AG08395 (cell line): Measurements from ENCODE around the gene MRPS23.
A peak's percentile ranks its signal among the peaks of the same experiment; 100 is the strongest.

Source experiments
- DNase-seq: peaks from one replicate; pipeline ENCODE4 v3.0.0; 2012; ENCODE audit warnings: mixed read lengths, low spot score

The MRPS23 gene

DNA sequence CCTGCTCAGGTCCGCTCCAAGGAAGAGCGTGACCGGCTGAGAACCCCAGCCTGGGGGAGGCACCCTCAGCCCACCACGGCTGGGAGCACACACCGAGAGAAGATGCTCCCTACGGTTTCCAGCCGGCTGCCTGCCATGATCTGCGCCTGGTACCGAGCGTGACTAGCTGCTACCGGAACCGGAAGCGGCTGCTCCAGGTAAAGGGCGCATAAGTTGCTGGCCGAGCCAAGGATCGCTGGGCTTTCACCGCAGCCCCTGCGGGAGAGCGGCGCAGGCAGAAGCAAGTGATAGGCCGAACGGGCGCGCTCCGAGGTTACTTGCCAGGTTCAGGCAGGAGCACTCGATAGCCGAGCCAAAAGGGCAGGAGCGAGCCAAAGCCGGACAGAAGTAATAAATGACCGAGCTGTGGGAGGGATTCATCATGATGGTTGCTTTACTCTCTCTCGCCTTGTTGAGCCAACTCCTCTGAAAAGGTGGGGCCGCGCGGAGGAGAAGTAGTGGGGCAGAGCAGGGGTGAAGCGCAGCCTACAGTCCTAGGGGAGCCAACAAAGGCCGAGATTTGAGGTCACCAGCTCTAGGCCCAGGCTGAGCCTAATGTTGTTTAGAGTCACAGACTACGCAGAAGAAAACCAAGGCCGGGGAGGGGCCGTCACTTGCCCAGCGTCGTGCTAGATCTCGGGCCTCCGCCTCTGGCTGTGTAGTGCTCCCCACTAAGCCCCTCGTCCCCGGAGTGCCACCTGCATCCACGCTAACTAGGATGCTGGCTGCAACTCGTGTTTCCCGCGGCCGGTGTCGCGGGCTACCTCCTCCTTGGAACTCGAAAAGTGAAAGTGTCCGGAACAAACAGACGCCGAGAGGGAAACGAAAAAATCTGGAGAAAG is at the start of gene MRPS23:
Gene MRPS23, minus strand, starts transcription at position 171 of the 881 bp plus-strand sequence. Its CDS starts 34 bp downstream, at position 137.
- peak; percentile 95 for DNase-seq

DNA sequence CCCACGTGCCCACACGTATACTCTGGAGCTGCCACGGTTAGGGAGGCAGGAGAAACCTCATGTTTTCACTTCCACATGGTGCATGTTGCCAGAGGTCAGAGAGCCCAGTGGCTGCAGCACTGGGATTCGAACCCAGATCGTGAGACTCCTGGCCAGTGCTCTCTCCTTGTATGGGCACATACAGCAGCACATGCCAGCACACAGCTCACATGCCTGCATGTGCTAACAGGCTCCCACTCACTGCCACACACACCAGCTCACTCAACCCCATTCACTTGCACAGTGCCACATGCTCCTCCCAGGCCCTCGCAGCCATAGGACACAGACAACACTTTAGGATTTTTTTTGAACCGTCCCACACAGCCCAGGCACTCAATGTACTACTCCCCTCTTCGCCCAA is 49.5 kb upstream of the MRPS23 start:
- DNase-seq: no peak

DNA sequence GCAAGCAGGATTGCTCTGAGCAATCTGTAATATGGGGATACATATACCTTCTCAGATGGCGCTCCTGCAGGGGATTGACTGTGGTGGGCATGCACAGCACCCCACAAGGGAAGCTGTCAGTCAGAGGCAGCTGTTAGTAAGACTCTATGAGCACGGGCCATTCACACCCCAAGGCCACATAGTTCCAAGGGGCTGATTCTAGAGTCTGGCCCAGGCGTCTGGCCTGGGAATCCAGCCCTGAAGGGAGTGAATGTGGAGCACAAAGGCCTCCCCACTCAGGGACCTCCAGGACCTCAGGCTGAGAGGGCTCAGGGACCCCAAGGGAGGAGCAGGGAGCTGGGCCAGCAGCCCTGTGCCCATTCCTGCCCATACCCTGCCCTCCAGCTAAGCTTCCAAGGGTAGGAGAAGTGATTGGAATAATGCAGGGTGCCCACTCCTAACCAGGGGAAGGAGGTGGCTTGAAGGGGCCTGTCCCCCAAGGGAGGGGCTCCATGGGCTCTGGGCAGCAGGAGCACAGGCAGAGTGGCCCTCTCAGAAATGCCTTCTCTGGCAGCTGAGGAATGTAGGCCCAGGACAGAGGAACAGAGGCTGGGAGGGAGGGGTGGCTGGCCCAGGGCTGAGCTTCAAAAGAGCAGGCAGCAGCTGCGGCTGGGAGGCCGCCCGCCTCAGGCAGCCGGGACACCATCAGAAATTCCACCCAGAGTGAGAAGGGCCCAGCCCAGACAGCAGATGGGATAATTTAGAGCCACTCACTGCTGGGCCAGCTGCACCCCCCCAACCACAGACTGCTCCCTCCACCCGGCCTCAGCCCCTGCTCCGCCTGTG is 48.9 kb upstream of the MRPS23 start:
- DNase-seq: peak; percentile 85

DNA sequence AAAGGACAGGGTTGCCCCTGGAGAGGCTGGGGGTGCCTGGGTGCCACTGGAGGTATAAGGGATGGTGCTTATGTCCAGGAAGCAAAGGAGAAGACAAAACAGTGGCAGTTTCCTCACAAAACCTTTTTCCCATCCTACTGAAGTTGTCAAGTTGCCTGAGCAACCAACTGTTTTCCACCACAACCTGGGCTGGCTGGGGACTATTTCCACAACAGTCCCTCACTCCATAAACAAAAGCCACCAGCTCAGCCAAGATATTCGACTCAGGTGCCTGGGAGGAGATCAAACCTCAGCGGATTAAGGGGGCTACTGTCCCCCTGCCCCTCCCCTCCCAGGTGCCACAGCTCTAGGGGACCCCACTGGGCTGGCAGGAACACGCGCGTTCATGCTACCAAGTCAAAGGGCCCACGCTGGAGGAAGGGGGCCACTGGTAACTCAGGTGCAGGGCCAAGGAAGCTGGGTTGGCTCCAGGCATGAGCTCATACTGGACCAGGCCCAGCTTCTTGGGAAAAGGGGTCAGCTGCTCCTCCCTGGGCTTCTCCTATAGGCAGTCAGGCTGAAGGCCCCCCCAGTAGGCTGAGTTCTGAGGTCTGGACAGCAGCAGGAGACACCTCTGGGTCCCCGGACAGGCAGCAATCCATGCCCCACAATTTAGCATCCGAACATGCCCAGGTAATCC is 45.7 kb upstream of the MRPS23 start:
- DNase-seq: no peak

DNA sequence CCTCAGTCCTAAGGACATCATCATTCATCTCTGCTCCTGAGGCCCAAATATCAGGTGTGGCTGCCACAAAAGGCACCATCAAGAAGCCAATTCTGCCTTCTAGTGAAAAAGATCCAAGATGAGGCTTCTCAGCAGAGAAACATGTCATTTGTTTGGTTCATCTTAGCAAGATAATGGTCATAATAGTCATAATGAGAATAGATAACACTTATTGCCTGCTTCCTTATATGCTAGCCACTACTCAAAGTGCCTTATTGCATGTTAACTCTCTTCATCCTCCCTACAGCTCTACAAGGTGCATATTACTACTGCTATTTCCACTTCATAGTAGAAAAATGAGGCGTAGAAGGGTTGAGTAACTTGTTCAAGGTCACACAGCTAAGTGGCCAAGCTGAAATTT is 45.0 kb upstream of the MRPS23 start:
- DNase-seq: no peak

DNA sequence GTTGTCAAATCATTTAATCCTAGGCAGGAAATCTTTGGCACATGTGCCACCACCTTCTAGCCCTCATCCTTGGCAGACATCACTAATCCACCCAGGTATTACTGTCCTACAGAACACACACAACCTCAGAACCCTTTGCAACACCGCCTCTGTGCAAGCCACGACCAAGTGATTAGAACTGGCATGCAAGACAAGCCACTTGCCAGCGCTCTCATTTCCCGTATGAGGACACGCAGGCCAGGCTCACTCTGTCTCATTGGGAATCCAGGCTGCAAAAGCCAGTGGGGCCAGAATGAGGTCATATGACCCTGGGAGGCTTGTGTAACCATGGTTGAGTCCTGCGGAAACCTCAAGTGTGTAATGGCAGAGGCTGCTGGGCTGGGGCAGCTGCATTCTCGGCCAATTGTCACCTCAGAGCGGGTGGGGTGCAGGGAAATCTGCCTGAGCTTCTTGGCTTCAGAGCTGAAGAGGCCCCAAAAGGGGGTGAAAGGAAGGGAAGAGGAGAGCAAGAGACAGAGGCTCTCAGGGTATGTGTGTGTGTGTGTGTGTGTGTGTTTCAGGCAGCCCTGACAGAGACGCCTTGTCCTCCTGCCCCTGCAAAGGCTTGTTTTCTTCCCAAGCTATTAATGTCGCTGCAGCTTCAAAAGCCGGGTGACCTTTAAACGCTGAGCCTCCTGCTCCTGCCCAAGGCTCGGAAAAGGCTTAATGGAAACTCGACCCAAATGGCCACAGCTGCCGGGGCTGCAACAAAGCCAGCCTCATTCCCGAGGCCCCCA is 43.2 kb upstream of the MRPS23 start:
- DNase-seq: peak; percentile 97

DNA sequence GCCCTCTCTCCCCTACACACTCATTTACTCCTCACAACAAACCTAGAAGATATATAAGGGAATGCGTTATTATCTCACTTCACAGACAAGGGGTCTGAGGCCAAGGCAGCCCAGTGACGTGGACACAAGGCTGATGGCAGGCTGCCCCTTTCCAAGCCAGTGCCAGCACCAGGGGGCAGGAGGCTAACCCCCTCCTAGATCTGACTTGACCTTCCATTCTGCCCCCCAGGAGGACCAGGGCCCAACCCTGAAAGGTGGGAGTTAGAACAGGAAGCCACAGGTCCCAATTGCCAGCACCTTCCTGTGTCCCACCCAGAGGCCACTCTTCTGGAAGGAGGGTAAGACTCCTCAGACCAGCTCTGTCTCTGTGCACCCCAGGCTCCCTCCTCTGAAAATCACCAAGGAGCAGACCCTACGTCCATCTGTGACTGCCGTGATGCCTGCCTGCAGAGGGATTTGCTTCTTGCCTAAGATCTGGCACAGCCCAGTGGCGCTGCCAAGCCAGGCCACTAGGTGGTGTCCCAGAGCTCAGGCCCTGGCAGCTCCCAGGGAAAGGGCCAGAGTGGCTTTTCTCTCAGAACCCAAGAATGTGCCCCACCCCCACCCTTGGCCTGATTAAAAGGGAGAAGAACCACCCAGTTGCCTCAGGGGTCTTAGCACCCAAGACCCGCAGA is 42.4 kb upstream of the MRPS23 start:
- DNase-seq: peak; percentile 86

DNA sequence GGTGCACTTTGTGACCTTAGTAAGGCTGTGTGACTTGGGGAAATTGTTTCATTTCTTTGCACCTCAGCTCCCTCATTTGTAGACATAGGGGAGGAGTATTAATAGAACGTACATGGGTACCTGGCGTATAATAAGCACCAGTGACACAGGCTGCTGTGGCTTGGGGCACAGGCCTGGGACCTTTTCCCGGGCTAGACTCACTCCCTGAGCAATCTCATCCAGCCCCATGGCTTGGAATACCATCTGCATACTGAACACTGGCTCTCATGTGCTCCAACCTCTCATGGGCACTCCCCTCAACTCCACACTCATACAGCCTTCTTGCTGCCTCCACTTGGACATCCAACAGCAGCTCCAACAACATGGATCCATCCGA is 41.0 kb upstream of the MRPS23 start:
- DNase-seq: no peak

DNA sequence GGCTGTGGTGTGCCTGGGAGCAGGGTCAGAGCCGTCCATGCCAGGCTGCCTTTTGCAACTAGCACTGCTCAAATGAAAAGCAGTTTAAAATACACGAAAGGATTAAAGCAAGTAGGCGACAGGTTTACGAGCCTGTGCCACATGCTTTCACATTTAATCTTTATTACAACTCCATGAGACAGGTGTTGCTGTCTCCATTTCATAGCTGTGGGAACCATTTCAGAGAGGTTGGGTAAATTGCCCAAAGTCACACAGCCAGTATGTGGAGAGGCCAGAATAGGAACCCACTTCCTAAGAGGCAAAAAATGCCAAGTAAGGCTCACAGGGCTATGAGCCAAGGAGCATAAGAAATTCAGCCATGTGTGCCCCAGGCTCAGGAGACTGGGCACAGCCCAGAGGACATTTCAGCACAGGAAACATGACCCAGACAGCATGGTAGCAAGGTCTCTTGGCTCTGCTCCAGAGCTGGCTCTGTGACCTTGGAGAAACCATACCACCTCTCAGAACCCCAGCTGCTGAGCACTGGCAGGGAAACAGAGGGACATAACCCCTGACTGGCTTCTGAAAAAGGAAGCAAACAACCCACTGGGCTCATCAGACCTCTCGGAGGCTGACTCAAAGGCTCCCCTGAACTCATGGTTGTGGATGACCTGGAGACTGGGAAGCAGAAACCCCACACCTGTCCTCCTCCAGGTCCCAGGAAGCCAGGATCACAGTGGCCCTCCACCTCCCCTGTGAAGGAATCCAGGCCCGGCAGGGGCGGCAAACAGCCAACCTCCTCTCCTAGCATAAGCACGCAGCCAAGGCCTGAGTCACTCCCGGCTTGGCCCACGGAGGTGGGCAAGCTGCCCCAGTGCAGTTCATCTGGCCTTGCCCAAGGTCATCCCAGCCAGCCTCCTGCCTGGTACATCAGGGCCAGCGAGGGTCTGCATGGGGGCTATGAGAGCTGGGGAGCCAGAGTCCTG is 40.3 kb upstream of the MRPS23 start:
- peak; percentile 92 for DNase-seq

DNA sequence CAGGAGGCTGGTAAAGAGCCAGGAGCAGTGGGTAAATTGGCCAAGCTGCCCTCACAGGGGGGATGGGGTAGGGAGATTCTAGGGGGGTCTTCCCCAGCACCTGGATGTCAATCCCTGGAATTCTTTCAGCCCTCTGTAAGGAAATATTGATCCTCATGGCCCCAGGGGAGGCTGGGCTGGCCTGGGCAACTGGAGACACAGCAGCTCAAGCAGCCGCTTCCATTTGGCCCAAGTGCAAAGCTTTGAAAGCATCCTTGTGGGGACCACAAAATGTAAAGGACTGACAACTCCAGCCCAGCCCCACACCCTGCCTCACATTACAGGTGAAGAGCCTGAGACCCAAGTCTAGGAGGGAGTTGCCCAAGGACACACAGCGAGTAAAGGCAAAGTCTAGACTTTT is 39.4 kb upstream of the MRPS23 start:
- DNase-seq: no peak

DNA sequence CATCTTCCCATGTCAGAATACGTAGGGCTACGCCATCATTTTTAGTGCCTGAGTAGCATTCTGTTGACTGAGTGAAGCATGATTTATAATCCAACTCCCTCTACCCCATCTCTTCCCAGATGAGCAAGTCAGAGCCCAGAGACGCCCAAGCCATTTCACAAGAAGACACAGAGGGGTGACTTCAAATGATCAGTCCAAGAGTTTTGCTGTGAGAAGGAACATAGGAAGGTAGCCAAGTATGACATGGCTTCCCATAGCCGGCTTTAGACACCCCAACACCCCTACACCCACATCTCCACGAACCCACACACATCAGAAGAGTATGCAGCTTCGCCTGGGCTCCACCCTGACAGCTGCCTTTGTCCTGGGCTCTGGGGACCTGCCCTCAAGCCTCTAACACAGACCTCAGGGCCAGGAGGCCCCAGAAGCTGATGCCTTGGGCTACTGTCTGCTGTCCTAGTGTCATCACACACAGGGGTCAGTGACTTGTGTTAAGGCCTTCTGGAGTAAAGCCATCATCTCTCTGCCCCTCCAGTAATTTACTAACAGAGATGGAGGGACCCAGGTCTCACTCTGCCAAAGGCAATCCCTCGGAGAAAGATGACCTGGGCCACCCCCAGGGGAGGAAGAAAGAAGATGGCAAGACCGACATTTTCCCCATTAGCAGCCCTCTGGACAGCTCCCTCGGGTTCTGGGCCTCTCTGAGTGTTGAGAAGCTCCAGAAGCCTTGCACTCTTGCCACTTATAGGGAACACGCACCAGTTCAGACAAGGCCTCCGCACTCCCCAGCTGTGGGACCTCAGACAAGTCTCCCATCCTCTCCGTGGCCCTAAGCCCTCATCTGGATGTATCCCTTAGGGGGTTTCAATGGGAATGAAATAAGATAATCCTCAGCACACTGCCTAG is 38.7 kb upstream of the MRPS23 start:
- DNase-seq: no peak

DNA sequence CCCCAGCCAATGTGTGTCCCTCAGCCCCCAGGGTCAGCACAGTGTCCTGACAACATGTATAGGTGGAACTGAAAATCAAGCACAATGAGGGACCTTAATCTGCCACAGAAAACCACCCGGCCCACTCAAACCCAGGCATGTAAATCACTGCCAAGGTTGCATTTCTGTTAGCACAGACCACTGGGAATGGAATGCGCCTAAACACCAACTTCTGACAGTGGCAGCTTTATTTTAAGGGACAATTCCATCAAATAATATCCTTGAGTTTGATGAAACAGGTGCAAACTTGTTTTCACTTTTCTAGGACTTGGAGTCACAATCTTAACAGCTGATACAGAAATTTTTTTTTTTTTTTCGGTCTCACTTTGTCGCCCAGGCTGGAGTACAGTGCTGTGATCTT is 37.3 kb upstream of the MRPS23 start:
- no peak for DNase-seq

DNA sequence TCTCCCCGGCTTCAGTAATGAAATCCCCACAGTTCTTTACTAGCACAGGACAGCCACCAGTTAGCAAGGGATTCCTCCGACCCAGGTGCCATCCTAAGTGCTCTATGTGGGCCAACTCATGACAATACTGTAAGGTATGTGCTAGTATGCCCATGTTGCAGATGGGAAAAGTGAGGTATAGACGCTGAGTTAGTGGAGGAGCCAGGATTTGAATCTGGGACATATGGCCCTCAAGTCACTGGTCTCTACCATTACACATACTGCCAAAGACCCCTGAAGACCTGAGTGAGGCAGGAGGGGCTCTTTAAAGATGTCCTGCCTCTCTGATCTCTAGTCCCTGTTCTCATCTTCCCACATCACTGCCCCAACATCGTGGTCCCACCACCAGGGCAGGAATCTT is 36.2 kb upstream of the MRPS23 start:
- no peak for DNase-seq

DNA sequence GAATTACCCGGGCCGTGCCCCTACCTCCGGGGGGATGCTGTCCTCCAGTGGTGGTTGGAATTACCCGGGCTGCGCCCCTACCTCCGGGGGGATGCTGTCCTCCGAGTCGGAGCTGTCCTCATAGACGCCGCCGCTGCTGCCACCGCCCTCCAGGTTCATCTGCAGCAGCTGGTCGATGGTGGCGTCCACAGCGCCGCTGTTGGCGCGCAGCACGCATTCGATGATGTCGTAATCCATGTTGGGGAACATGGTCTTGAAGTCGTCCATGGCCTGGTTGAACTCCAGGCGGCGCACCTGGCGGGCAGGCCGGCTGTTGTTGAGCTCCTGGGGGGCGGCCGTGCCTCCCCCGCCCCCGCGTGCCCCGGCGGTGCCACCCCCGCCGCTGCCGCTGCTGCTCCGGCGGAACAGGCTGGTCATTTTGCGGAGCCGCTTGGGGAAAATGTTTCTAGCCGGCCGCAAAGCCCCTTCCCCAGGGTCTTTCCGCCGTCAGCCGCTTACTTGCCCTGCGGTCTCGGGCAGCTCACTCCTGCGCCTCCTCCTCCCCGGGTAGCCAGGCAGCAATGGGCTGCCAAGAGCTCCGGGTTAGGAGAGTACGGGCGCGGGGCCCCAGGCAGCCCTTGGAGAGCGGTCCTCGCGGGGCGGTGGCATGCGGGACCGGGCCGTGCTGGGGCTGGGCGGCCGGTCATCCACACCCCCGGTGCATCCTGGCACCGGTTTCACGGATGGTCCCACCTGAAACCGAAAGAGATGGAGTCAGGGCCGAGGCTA is 35.5 kb upstream of the MRPS23 start:
- no peak for DNase-seq

DNA sequence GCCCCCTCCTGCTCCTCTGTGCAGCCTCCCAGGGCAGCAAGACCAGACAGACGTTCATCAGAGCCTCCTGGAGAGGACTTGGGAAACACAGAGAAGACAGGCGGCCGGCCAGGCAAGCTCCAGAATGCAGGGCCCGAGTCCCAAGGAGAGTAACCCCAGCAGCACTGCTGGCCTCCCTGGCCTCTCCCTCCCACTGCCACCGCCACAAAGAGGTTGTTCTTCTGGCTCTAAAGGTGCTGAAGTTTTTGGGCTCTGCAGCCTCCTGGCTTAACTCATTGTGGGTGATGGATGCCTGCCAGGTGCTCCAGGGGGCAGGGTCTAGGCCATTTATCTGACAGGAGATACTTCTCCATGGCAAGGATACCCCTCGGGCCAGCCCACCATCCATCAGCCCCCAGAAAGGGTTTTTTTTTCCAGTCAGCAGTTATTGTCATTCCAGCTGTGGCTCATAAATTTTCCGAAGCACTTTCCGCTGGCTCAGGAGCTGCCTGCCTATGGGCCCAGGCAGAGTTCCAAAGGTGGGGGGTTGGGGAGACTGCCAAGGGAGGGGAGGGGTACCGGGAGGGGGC is 32.0 kb upstream of the MRPS23 start:
- no peak for DNase-seq

DNA sequence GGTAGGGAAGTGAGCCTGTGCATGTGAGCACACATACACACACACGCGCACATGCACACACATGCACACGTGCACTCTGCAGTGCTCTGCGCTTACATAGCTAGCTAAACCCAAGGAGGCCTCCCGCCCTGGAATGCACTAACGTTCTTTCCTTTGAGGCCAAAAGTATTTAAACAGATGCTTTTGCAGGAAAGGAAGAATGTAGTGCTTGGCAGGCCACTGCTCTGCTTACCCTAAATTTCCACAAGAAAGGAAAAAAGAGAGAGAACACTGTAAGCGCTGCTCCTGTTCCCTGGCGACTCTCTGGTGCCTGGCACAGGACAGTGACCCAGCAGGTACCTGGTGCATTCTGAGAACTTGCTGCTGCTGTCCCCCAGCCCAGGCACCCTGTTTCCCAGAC is 31.3 kb upstream of the MRPS23 start:
- peak; percentile 83 for DNase-seq

DNA sequence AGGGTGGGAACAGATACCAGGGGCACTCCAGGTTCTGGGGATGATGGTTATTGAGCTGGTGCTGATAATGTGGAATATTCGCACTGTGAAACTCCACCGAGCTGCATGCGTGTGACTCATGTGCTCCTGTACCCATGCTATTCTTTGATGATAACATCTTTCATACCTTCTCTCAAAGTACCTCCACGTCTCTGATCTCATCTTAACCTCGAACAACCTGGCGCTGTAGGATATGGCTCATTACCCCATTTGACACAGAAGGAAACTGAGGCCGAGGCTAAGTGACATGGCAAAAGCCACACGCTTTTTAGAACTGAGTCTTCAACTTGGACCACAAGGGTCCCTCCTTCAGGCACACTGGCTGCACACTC is 30.2 kb upstream of the MRPS23 start:
- no peak for DNase-seq
